HG03520 (cell line): ENCODE results near the gene PRKN.
"Not testable (repeated sequence)": the region's sequence is repeated elsewhere in the genome, so short reads cannot be mapped to it uniquely, and the experiment has no call there.

Experiments
- ATAC-seq: cut with Tn5 transposase; IDR thresholded peaks from one replicate; pipeline ENCODE4 v1.9.1; 2021; ENCODE audit warnings: mild to moderate bottlenecking, moderate library complexity; ENCODE audit not compliant: unreplicated experiment

PRKN gene

DNA sequence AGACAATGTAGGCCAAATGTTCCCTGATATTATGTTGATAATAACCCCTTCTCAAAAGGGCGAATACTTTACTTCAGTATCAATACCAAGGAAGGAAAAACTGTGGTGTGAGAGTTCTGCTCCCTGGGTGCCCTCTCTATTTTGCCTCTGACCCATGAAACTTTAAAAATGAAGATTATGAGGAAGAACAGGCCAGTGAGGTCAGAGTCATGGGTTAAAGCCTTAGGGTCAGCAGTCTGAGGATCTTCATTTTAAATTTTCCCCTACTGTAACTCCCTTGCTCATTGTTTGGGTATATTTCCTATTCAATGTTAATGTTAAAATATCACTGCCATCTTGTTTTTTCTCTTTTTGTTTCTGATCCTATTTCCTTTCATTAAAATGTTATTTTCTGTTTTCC, 47.9 kb downstream of the PRKN start:
- ATAC-seq = no peak

DNA sequence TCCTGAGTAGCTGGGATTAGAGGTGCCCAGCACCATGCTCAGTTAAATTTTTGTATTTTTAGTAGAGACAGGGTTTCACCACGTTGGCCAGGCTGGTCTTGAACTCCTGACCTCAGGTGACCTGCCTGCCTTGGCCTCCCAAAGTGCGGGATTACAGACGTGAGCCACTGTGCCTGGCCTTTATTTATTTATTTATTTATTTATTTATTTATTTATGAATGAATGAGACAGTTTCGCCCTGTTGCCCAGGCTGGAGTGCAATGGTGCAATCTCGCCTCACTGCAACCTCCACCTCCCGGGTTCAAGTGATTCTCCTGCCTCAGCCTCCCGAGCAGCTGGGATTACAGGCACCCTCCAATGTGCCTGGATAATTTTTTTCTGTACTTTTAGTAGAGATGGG, 48.7 kb downstream of the PRKN start:
- ATAC-seq = not testable (repeated sequence)

DNA sequence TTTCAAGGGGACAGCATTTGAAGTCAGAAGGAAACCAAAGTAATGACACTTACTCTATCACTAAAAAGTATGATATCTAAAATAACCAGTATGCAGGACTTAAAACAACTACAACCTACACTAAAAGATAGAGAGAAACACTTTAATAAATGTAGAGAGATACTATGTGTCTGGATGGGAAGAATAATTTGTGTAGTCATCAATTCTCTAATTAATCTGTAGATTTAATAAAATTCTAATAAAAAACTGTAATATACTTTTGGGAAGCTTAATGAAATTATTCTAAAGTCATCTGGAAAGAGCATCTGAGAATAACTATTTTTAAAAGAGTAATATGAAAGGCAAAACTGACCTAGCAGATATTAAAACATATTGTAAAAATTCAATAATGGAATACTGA, 52.1 kb downstream of the PRKN start:
- ATAC-seq = no peak

DNA sequence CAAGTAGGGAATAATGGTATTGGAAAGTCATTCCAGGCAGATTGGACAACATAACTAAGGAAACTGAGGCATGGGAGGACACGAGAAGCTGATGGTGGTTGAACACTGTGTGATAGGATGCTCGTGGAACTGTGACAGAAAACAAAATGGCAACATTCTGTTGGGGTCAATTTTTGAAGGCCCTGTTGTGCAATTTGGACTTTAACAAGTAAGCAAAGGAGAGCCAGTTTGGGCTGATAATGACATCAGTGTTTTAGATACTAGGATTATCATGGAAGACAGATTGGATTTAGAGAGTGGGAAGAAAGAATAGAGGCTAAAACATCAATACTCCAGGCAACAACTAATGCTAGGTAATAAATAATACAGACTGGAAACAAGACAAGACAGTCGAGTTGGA, 53.1 kb downstream of the PRKN start:
- no peak for ATAC-seq

DNA sequence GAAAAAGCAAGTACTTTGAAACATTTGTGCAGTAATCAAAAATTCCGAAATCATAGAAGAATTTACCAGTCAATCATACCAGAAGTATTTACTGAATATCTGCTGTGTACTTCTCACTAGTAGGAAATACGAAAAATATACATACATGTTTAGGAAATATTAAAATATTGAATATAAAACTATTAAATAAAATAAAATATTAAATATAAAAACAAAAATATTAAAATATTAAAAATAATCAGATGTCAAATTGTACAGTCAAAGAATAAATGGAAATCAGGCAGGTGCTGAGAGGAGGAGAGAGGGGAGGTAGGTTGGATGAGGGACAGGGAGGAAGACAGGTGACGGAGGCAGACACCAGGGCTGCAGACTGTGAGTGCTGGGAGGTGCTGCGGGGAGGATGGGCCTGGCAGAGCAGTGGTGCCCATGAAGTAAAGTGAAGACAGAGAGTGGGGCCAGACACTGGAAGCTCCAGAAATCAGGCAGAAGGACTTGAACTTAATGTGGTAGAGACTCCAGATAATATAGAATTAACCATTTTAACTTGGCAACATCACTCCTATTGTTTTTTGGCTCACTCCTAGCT, 55.9 kb downstream of the PRKN start:
- no peak for ATAC-seq

DNA sequence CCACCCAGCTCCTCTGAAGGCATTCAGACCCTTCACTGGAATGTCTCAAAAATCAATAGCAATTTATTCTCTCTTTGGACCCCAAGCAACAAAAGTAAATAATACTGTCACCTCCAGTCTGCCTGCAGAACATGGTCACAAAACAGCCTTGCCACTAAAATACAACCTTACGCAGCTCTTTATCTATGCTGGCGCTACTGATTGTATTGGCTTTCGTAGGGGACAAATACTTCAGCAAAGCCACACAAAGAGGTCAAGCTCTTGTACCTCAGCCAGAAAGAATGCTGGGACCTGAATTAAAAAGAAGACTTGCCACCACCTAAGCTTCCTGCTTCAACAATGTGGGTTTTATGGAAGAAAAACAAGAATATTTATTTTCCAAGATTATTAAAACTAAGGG, 57.2 kb downstream of the PRKN start:
- ATAC-seq = no peak

DNA sequence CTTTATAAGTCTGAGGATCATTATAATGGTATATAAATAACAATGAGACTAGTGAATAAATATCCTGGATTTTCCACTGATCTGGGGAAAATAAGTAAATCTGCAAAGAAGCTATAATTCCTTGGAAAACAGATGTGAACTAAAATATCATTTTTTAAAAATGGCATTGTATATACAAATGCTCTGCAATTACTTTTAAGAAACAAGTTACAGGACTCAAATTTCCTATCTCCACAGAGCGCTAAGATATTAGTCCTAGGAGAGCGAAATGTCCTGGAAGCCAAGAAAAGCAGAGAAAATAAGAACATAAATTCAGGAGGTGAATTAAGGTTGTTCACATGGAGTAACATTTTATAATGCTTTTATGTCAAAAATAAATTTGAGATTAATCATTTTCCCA, 61.3 kb downstream of the PRKN start:
- no peak for ATAC-seq

DNA sequence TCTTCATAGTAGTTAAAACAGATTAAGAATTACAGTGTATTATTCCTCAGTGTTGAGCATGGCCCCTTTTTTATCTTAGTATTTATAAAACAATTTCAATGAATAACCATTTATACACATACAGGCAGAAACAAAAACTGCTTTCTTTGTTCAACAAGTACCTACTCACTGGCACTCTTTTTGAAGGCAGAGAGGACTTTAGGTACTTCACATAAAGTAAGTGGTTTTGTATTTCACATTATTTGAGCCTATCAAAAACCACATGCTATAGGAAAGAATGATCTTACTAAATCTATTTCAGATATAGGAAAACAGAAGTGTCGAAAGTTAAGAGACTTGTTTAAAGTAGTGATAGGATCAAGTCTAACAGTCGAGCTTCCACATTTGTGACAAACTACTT, 73.8 kb downstream of the PRKN start:
- ATAC-seq = no peak

DNA sequence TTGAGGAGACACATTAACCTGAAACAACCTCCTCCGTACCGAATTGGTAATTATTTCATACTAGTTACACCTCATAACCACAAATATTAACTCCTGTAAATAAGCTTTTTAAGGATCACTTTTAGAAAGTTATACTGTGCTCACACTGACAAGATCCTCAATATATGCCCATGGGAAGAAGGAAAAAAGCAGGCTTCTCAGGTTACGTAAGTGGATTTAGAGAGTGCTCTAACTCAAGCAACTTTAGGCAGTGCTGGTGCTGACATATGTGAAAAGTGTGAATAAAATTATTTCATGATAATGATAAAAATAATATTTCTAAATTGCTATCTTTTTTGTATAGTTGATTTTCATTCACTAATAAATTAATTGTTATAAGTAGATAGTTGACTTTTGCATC, 76.1 kb downstream of the PRKN start:
- ATAC-seq = no peak

DNA sequence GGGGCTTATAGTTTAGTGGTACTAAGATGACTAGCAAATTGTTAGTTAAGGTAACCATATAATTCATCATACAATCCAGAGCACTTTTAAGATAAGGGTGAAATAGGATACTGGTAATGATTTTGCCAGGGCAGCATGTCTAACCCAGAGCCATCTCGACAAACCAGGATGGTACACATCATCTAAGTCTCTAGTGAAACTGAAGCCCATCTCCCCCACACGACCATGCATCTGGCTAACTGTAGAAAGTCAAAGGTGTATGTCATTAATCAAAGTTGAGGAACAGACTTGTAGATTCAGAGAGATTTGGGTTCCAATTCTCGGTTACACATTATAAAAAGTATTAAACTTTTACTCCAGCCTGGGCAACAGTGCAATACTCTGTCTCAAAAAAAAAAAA, 78.3 kb downstream of the PRKN start:
- ATAC-seq = no peak

DNA sequence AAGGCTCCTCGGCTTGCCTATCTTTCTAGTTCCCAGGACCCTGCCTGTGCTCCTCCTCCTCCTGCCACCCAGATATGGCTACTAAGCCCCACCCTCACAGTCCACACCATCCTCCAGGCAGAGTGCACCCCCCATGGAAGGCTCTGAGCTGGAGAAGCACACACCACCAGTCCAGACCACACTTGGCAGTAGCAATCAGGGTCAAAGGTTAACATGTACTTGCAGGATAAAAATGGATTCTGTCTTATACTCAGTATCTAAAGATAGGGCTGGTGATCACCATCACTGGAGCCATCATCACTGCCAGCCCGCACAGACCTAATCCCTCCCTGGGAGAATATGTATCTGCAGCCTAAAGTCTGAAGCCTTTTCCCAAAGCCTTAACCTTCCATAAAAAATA, 83.4 kb downstream of the PRKN start:
- ATAC-seq = no peak

DNA sequence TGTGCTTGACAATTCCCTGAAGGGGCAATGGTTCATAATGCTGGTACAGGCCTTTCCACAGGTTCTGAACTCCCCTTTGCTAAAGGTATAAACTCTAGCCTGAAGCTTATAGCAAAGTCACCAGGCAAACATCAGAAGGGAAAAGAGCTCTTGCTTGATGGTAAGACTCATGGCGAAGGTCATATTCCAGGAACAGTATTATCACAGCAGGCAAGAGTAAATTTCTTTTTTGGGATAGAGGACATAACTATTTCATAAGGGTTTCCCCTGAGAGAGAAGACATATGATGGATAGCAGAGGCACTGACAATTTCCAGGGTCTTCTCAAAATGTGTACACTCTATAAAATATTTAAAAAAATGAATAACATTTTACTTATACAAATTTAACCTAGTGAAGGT, 86.8 kb downstream of the PRKN start:
- no peak for ATAC-seq

DNA sequence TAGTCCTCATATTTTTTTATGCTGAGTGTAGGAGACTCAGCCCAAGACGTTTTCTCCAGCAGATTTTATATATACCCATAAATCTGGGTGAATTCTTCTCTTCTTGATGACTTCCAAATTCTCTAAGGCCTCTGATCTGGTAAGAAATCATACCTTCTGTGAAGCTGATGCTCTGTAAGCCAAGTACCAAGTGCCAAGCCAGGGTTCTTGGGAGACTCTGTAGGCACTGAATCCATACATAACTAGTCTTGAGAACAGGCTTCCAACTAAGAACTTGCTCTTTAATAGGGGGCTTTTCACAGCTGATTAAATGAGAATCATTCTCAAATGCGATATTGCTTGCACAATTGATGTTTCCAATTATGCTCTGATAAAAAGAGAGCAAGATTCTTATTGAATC, 87.6 kb downstream of the PRKN start:
- ATAC-seq = no peak

DNA sequence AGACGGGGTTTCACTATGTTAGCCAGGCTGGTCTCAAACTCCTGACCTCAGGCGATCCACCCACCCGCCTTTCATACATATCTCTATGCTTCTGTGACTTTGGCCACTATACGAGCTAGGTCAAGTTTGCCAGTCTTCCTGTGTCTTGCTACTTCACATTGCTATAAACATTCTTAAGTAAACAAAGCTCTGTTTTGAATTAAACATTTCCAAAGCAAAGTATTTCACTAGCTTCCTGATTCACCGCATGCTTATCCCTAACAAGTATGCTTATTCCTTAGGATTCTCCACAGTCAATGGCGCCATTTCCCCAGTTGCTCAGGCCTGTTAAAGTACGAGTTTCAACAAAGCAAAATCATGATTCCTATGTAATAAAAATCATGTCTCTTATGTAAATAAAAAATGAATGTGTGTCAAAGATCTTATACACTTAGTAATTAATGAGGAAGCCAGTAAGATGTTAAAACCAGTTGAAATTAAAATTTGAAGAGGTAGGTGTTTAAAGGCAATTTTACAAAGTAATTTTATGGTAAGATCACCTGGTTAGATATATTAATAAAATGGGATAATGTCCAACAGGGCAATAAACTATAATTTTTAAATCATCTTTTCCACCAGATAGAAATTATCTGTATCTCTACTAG, 88.5 kb downstream of the PRKN start:
- ATAC-seq = no peak

DNA sequence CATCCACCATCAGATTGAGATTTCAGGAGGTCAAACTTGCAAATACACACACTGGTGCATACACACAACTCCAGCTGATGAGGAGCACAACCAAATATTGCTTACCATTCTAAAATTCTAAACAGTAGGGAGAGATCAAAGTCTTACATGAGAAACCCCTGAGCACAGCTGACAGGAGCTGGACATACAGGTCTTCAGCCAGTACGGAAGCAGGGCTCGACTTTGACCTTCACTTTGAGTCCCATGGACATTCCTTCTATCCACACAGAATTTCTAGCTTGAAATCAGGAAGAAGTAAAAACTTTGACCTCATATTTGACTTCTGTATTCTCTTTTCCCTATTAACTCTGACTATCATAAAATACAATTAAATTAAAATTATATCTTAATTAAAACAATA, 90.2 kb downstream of the PRKN start:
- no peak for ATAC-seq

DNA sequence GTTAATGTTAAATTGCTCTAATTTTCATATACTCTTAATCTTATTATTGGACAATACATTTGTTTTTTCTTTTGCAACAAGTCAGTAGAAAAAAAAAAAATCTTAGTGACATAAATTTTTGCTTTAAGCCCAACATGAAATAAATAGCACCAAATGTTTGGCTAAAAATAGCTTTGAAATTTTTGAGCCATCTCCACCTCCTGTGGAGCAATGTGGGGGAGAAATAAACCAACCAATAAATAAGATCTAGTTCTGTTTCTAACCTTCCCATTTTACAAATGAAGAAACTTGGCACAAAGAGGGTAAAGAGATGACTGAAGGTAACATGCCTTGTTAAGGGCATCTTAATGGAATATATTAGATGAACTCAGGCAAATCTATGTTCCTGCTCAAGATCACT, 91.4 kb downstream of the PRKN start:
- ATAC-seq = no peak

DNA sequence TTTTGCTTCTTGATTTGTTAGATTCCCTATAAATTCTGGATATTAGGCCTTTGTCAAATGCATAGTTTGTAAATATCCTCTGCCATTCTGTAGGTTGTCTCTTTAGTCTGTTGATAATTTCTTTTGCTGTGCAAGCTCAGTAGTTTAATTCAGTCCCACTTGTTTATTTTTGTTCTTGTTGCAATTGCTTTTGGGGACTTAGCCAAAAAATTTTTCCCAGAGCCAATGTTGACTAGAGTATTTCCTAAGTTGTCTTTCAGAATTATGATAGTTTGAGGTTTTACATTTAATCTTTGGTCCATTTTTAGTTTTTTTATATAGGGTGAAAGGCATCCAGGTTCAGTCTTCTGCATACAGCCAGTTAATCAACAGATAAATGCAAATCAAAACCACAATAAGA, 96.0 kb downstream of the PRKN start:
- ATAC-seq = no peak

DNA sequence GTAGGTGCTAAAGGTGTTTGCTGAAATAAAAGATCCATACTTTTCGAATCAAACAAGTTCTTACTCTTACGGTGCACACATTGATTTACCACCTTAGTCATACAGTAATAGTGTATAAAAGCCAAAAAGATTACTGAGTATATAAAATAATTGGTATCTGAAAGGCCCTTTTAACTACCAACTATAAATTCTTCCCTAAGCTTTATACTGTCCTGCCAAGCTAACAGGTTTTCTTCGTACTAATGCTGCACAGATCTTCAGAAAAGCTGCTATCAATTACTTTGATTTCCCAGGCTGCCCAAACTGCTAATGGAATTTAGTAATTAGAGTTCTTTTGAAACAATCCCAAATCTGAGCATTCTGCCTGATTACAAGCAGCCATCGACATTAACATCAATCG, 97.5 kb downstream of the PRKN start:
- no peak for ATAC-seq

DNA sequence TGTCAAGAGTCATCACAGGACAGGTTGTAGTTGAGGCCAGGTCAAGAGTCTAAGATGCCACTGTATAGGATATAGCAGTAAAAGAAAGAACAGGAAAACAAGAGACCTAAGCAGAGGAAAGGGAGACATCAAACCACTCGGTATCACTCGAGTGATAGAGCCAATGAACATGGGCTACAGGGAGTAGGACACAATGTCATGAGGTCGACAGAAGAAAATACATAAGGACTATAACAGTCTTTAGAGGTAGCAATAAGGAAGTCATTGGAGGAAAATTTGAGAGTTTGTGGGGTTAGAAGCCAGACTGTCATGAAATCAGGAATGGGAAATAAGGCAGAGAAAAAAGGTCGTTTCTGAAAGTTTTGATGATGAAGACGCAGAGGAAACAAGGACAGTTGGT, 99.7 kb downstream of the PRKN start:
- ATAC-seq = no peak

DNA sequence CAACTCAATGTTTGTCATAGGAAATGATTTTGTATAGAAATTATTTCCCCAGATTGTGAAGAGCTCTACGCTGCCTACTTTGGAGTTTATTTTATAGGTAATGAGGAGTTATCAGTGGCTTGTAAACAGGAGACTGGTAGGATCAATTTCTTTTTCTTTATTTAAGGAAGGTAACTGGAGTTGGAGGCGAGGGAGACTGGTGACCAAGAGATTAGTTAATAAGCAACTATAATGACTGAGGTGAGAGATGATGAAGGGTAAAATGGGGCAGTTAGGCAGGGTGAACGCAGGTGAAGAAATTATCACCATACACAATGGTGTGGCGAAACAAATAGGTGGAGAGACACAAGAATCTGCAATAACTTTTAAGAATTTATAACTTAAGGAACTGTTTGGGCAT, 100.2 kb downstream of the PRKN start:
- no peak for ATAC-seq

DNA sequence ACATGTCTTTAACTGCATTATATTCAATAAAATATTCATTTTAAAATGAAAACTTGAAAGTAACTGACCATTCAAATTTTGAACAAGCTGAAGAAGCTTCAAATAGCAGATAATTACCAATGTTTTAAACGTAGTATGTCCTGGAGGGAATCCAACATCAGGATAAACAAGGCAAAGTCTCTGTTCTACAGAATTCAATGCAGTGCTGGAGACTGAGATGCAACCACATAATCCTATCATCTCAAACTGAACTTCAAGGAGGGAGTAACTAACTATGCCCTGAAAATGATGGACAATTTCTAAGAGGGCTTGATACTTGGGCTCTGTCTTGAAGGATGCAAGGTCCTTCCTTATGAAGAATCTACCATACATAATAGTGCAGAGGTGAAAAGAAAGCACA, 100.7 kb downstream of the PRKN start:
- no peak for ATAC-seq

DNA sequence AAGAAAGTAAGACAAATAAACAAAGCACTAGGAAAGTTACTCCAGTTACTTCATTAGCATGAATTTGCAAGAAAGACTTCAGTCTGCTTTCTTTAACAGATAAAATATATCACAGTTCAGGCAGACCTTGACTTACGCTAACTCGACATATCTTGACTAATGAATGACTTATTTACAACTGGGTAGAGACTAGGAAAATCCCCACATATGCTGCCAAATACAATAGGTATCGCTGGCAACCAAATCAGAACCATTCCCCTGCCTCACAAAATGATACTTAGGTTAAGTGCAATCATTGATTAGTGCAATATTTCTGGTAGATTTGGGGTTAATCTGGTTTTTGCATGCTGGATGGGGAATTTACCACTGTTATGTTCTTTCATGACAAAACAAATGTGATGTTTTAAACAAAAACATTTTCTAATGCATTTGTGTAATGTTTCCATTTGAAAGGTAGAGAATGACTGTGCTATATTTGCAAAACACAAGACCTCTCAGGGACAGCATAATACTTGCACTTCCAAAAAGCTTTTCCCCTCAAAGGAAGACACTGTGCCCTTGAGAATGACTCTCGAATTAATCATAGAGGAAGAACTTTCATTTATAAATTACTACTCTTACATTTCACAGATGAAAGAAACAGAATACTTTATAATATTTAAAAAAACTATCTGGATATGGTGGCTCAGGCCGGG, 101.6 kb downstream of the PRKN start:
- no peak for ATAC-seq

DNA sequence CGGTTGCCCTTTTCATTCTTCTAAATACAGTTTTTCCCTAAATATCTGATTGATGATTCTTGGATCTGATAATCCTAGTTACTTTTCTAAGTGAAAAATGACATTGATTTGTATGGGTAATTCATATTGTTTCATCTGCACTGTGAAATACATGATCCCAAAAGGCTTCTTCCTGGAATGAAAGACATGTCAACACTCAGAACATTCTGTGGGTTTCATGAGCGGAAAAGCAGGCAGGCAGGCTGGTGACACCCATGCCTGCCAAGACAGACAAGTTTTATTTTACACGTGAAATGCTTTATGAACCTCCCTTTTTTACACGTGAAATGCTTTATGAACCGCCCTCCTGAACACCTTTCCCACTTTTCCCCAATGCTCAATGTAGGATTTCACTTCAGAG, 105.0 kb downstream of the PRKN start:
- no peak for ATAC-seq
